ENCODE data around the gene TNNI3.

GRCh38 chr19:55134736-55135135 is 22.8 kb downstream of the TNNI3 start:
- TF ChIP-seq, protein P1, sequence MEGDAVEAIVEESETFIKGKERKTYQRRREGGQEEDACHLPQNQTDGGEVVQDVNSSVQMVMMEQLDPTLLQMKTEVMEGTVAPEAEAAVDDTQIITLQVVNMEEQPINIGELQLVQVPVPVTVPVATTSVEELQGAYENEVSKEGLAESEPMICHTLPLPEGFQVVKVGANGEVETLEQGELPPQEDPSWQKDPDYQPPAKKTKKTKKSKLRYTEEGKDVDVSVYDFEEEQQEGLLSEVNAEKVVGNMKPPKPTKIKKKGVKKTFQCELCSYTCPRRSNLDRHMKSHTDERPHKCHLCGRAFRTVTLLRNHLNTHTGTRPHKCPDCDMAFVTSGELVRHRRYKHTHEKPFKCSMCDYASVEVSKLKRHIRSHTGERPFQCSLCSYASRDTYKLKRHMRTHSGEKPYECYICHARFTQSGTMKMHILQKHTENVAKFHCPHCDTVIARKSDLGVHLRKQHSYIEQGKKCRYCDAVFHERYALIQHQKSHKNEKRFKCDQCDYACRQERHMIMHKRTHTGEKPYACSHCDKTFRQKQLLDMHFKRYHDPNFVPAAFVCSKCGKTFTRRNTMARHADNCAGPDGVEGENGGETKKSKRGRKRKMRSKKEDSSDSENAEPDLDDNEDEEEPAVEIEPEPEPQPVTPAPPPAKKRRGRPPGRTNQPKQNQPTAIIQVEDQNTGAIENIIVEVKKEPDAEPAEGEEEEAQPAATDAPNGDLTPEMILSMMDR (IDR thresholded peaks at IDR 0.05), result no peak
- no peak for TF ChIP-seq POLR2A (IDR thresholded peaks at IDR 0.05)
- TF ChIP-seq EP300 (IDR thresholded peaks at IDR 0.05), result no peak
- no peak for TF ChIP-seq POLR2AphosphoS5 (IDR thresholded peaks at IDR 0.05)
